Nucleus accumbens (tissue), 56 donors: Measurements from ENCODE around the gene BRF1.

Experiments
- DNase-seq, 56 donors: peaks; one replicate each; lab custom pipeline; 2025; lab: John Stamatoyannopoulos, UW

The BRF1 gene

GRCh38 chr14:105180592-105181548 lies 119.9 kb downstream of the BRF1 start, which contains the start of gene NUDT14:
Gene NUDT14 (minus strand): TSS chr14:105181312. CDS start chr14:105181209, 103 bp downstream.
- peak in 36 of 56 donors; percentile 15 to 78 (median 41) for DNase-seq

GRCh38 chr14:105179191-105179590 lies 121.6 kb downstream of the BRF1 start:
- no peak for DNase-seq

GRCh38 chr14:105178868-105179140 lies 122.0 kb downstream of the BRF1 start:
- DNase-seq, result no peak

GRCh38 chr14:105178069-105178867 lies 122.5 kb downstream of the BRF1 start:
- no peak for DNase-seq

GRCh38 chr14:105177082-105177481 lies 123.7 kb downstream of the BRF1 start:
- no peak for DNase-seq

- DNase-seq, result no peak
Measured at GRCh38 chr14:105176513-105176912, 124.3 kb downstream of the BRF1 start.

- no peak for DNase-seq
Measured at GRCh38 chr14:105173901-105174894, 126.6 kb downstream of the BRF1 start.

GRCh38 chr14:105173145-105173544 lies 127.7 kb downstream of the BRF1 start:
- no peak for DNase-seq

- no peak for DNase-seq
Measured at GRCh38 chr14:105172476-105172875, 128.3 kb downstream of the BRF1 start.

GRCh38 chr14:105171004-105171673 lies 129.7 kb downstream of the BRF1 start:
- no peak for DNase-seq

GRCh38 chr14:105169776-105170655 lies 130.8 kb downstream of the BRF1 start:
- DNase-seq, result peak in 1 of 56 donors; percentile 24

GRCh38 chr14:105168979-105169507 lies 131.8 kb downstream of the BRF1 start:
- DNase-seq, result peak in 12 of 56 donors; percentile 28 to 65 (median 42)

GRCh38 chr14:105168496-105168978 lies 132.3 kb downstream of the BRF1 start, which contains the start of gene JAG2:
Gene JAG2 (minus strand): TSS chr14:105168776. CDS start chr14:105168420, 356 bp downstream.
- peak in 32 of 56 donors; percentile 9 to 73 (median 38) for DNase-seq

- DNase-seq, result no peak
Measured at GRCh38 chr14:105168093-105168420, 132.7 kb downstream of the BRF1 start.

GRCh38 chr14:105167303-105168092 lies 133.3 kb downstream of the BRF1 start:
- DNase-seq, result peak in 1 of 56 donors; percentile 20

- no peak for DNase-seq
Measured at GRCh38 chr14:105166571-105167302, 134.1 kb downstream of the BRF1 start.
